Measurements from ENCODE around the gene ZNF787.
A peak's percentile ranks its signal among the peaks of the same experiment; 100 is the strongest.

ZNF787 gene

GRCh38 chr19:56085571-56086275 lies 35.4 kb downstream of the ZNF787 start:
- no peak for DNase-seq

- no peak for DNase-seq
Observed at GRCh38 chr19:56084835-56085536, 36.1 kb downstream of the ZNF787 start.

DNA sequence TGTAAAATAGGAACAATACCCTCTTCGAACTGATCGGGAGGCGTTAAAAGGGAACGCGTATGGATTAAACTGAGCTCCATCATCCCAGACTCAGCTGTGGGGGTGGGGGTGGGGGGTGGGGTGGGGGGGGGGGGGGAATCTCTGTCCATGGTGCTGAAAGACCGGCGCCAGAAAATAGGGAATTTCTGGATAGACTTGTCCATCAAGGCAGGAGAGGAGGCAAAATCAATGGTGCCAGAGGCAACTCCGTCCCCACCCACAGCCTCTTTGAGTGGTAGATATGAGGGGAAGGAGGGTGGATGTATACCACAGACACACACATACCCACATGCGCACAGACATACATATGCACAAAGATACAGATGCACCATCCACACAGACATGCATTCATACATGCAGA lies 37.4 kb downstream of the ZNF787 start:
- no peak for DNase-seq

DNA sequence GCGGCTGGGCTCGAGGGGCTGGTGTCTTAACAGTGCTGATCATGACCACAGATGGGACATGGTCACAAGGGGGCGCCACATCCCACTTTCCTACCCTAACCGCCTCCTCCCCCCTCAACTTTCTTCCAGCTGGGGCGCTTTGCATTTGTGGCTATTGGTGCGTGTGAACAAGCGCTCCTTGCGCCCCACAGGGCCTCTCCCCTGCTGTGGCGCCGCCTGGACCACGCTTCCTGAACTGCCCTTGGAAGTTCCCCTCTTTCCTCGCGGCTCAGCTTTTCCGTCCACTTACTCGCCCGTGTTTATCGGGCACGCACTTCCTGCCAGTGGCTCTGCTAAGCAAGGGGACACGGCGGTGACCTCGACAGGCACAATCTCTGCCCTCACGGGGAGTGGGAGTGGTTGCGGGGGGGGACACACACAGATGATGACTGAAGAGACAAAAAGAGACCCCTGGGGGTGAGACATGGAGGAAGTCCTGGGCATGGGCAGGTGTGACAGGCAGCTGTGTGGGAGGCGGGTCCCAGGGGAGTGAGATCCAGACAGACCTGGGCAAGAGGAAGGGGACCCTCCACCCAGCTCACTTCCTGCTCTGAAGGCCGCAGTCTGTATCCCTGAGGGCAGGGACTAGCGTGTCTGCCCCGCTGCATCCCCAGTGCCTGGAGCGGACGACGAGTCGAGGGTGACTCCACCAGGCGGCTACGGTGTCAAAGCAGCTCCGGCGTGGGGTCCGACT lies 40.3 kb downstream of the ZNF787 start:
- peak; percentile 49 to 73 for DNase-seq

- no peak for DNase-seq
Observed at GRCh38 chr19:56079609-56080008, 41.5 kb downstream of the ZNF787 start.

- DNase-seq: peak; percentile 21 to 38
Observed at GRCh38 chr19:56076498-56076897, 44.6 kb downstream of the ZNF787 start.

DNA sequence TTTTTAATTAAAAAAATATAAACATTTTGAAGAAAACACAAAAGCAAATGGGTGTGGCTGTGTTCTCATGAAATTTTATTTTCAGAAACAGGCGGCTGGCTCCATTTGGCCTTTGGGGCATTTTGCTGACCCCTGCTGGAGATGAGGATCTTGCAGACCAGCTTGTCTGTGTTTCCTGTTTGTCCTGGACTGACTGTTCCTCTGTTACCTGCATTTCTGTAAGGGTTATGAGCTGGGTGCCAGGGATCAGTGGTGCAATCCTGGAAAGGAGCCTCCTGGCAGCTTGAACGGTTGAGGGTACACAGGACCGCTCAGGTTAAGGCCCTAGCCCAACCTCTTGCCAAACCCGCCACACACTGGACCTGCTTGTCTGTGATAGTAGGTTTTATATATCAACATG lies 49.9 kb downstream of the ZNF787 start:
- no peak for DNase-seq

DNA sequence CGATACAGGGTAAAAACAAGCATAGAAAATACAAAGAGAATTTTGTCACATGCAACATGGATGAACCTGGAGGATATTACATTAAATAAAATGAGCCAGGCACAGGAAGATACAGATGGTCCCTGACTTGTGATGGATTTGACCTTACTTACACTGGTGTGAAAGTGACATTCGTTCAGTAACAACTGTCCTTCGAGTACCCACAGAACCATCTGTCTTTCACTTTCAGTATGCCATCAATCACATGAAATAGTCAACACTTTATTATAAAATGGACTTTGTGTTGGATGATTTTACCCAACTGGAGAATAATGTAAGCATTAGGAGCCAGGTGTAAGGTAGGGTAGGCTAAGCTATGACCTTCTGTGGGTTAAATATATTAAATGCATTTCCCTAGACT lies 51.5 kb downstream of the ZNF787 start:
- no peak for DNase-seq

DNA sequence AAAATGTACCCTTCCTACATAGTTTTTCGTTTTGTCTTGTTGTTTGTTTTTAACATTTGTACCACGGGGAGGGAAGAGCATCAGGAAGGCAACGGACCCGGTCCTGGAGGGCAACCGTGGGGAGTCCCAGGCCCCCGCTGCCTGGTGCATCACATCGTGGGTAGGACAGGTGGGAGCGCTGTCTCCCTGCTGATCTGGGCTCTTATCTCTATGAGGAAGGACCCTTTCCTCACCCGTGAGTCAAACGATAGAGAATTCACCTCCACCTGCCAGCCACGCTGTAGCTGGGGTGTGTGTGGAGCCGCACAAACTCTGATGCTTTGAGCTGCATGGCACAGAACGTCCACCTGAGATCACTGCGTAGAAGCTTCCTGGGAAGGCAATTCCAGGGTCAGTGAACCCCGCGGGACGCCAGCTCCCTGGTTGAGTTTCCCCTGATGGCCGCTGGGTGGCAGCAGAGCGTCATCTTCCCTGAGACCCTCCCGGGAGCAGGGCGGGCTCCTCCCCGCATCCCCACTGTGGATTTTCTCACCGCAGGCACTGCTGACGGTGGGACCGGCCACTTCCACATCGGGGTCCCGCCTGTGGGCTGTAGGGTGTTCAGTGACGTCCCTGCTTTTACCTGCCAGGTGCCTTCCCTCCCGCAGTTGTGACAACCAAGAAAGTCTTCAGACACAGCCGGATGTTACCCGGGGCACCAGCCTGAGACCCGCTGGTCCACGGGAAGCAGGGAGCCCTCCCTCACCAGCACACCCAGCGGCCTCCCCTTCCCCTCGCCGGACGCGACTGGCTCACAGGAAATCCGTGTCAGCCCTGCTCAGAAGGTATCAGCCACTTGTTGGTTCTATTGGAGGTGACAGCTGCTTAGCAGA lies 54.7 kb downstream of the ZNF787 start:
- peak; percentile 43 to 66 for DNase-seq

DNA sequence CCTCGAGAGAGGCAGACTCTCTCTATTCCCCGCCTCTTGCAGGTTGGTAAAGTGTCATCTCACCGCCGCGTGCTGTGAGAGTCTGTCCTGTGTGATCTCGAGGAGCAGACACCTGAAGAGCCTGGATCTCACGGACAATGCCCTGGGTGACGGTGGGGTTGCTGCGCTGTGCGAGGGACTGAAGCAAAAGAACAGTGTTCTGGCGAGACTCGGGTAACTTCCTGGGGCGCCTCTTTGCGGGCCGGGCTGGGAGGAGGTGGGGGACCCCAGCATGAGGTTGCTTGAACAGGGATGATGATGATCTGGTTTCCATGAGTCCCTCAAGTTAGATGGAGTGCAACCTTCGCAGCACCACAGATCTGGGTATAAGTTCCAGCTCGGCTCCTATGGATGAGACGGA lies 67.5 kb downstream of the ZNF787 start:
- DNase-seq: no peak
